WTC11 (cell line): Measurements from ENCODE around the gene LYZL2. TPM values are rescaled to one million over a fixed set of nuclear protein-coding genes. Genes with fewer than 3 reads are reported as not detected.

ENCODE experiments used
- ATAC-seq: fragments of 200-7000 bp; cut with Tn5 transposase; 2 replicates; pipeline ENCODE4 v1.10.0; 2021; ENCODE audit warnings: mild to moderate bottlenecking, moderate library complexity
- CTCF ChIA-PET: fragments of 300-600 bp; sonication (Branson Sonifier 250); formaldehyde crosslinking; loops from one replicate; lab custom pipeline; 2021; ENCODE audit warnings: antibody characterized with exemption; lab: Charles Lee
- POLR2A ChIA-PET: fragments of 350-600 bp; sonication (Branson Sonifier 250); formaldehyde crosslinking; loops from one replicate; lab custom pipeline; 2021; ENCODE audit warnings: antibody characterized with exemption; lab: Charles Lee
- DNase-seq: peaks from one replicate; pipeline ENCODE4 v3.0.0; 2021; ENCODE audit warnings: low spot score
- H3K27ac Mint-ChIP-seq: 2 replicates; pipeline ENCODE4 v1.8.0; 2021; ENCODE audit warnings: mixed read lengths
- H3K27me3 Mint-ChIP-seq: 2 replicates; pipeline ENCODE4 v1.8.0; 2021; ENCODE audit warnings: low read depth, mild to moderate bottlenecking, moderate library complexity, mixed read lengths
- H3K36me3 Mint-ChIP-seq: 2 replicates; pipeline ENCODE4 v1.8.0; 2021; ENCODE audit warnings: mixed read lengths
- H3K4me1 Mint-ChIP-seq: 2 replicates; pipeline ENCODE4 v1.8.0; 2022; ENCODE audit warnings: mixed read lengths
- H3K4me3 Mint-ChIP-seq: 2 replicates; pipeline ENCODE4 v1.8.0; 2021; ENCODE audit warnings: mild to moderate bottlenecking, moderate library complexity, mixed read lengths
- H3K9me3 Mint-ChIP-seq: 2 replicates; pipeline ENCODE4 v1.8.0; 2021; ENCODE audit warnings: mixed read lengths
- E2F4 ChIP-seq: sonication (generic); formaldehyde crosslinking; IDR thresholded peaks from 2 replicates; pipeline ENCODE4 v1.8.1; 2022; ENCODE audit warnings: low read depth, mild to moderate bottlenecking, moderate library complexity, missing genetic modification reagents, borderline replicate concordance
- ELF4 ChIP-seq: sonication (generic); formaldehyde crosslinking; IDR thresholded peaks from 2 replicates; pipeline ENCODE4 v1.8.1; 2022; ENCODE audit warnings: low read depth, mild to moderate bottlenecking, moderate library complexity, missing genetic modification reagents
- ESRRA ChIP-seq: sonication (generic); formaldehyde crosslinking; IDR thresholded peaks from 2 replicates; pipeline ENCODE4 v1.8.1; 2022; ENCODE audit warnings: mild to moderate bottlenecking, missing genetic modification reagents, borderline replicate concordance
- FOXK1 ChIP-seq: sonication (generic); formaldehyde crosslinking; IDR thresholded peaks from 2 replicates; pipeline ENCODE4 v1.8.0; 2022; ENCODE audit warnings: mild to moderate bottlenecking, moderate library complexity, missing genetic modification reagents
- FOXP1 ChIP-seq: sonication (generic); formaldehyde crosslinking; IDR thresholded peaks from 2 replicates; pipeline ENCODE4 v1.8.0; 2022; ENCODE audit warnings: missing genetic modification reagents, mild to moderate bottlenecking, moderate library complexity, borderline replicate concordance
- FOXP4 ChIP-seq: sonication (generic); formaldehyde crosslinking; IDR thresholded peaks from 2 replicates; pipeline ENCODE4 v1.8.0; 2022; ENCODE audit warnings: mild to moderate bottlenecking, missing genetic modification reagents
- GRHL2 ChIP-seq: fragments of 250-450 bp; sonication (Bioruptor Pico); IDR thresholded peaks from 2 replicates; pipeline ENCODE4 v1.8.0; 2022; ENCODE audit warnings: mild to moderate bottlenecking, moderate library complexity; ENCODE audit not compliant: insufficient replicate concordance, severe bottlenecking
- HMGXB4 ChIP-seq: sonication (generic); formaldehyde crosslinking; IDR thresholded peaks from 2 replicates; pipeline ENCODE4 v1.8.1; 2023; ENCODE audit warnings: mild to moderate bottlenecking, moderate library complexity, missing genetic modification reagents
- JUN ChIP-seq: sonication (generic); formaldehyde crosslinking; IDR thresholded peaks from 2 replicates; pipeline ENCODE4 v1.8.0; 2023; ENCODE audit warnings: mild to moderate bottlenecking, missing genetic modification reagents
- KAT7 ChIP-seq: sonication (generic); formaldehyde crosslinking; IDR thresholded peaks from 2 replicates; pipeline ENCODE4 v1.8.1; 2023; ENCODE audit warnings: missing genetic modification reagents, mild to moderate bottlenecking, borderline replicate concordance
- MLX ChIP-seq: sonication (generic); formaldehyde crosslinking; IDR thresholded peaks from 2 replicates; pipeline ENCODE4 v1.8.1; 2023; ENCODE audit warnings: mild to moderate bottlenecking, missing genetic modification reagents, moderate library complexity
- MYBL2 ChIP-seq: sonication (generic); formaldehyde crosslinking; IDR thresholded peaks from 2 replicates; pipeline ENCODE4 v1.8.1; 2023; ENCODE audit warnings: mild to moderate bottlenecking, moderate library complexity, missing genetic modification reagents
- NR1H2 ChIP-seq: sonication (generic); formaldehyde crosslinking; IDR thresholded peaks from 2 replicates; pipeline ENCODE4 v1.9.0; 2021; ENCODE audit warnings: mild to moderate bottlenecking, moderate library complexity, missing genetic modification reagents
- NR2C2 ChIP-seq: sonication (generic); formaldehyde crosslinking; IDR thresholded peaks from 2 replicates; pipeline ENCODE4 v1.8.0; 2022; ENCODE audit warnings: mild to moderate bottlenecking, missing genetic modification reagents
- NR3C1 ChIP-seq: sonication (generic); formaldehyde crosslinking; conservative IDR thresholded peaks from 2 replicates; pipeline ENCODE4 v1.8.1; 2023; ENCODE audit warnings: low read depth, mild to moderate bottlenecking, missing genetic modification reagents
- RELA ChIP-seq: sonication (generic); formaldehyde crosslinking; IDR thresholded peaks from 2 replicates; pipeline ENCODE4 v1.8.1; 2022; ENCODE audit warnings: missing genetic modification reagents, mild to moderate bottlenecking, borderline replicate concordance
- SMAD4 ChIP-seq: sonication (generic); formaldehyde crosslinking; IDR thresholded peaks from 2 replicates; pipeline ENCODE4 v1.8.0; 2022; ENCODE audit warnings: mild to moderate bottlenecking, missing genetic modification reagents
- TEAD1 ChIP-seq: sonication (generic); formaldehyde crosslinking; IDR thresholded peaks from 2 replicates; pipeline ENCODE4 v1.8.0; 2022; ENCODE audit warnings: mild to moderate bottlenecking, missing genetic modification reagents
- TP53 ChIP-seq: sonication (generic); formaldehyde crosslinking; IDR thresholded peaks from 2 replicates; pipeline ENCODE4 v1.8.1; 2023; ENCODE audit warnings: mild to moderate bottlenecking, missing genetic modification reagents
- USF1 ChIP-seq: sonication (generic); formaldehyde crosslinking; IDR thresholded peaks from 2 replicates; pipeline ENCODE4 v1.8.0; 2022; ENCODE audit warnings: mild to moderate bottlenecking, missing genetic modification reagents
- ZMAT4 ChIP-seq: fragments of 250-450 bp; sonication (Bioruptor Pico); IDR thresholded peaks from 2 replicates; pipeline ENCODE4 v1.9.0; 2021; ENCODE audit warnings: mild to moderate bottlenecking
- ZNF423 ChIP-seq: fragments of 250-450 bp; sonication (Bioruptor Pico); IDR thresholded peaks from 2 replicates; pipeline ENCODE4 v2.1.2; 2022; ENCODE audit warnings: mild to moderate bottlenecking, moderate library complexity
- ZNF671 ChIP-seq: fragments of 250-450 bp; sonication (Bioruptor Pico); IDR thresholded peaks from 2 replicates; pipeline ENCODE4 v1.8.0; 2021; ENCODE audit warnings: mild to moderate bottlenecking
- total RNA-seq: library from RNA; stranded (reverse); gene quantifications from 3 replicates; pipeline ENCODE4 v1.2.3, GENCODE V29; 2021
- TF ChIP-seq, protein P1 (sequence below): fragments of 250-450 bp; sonication (Bioruptor Pico); IDR thresholded peaks from 2 replicates; pipeline ENCODE4 v1.9.0; 2021; ENCODE audit warnings: mild to moderate bottlenecking

Gene LYZL2
- total RNA-seq, 1 experiment from 2014 or later: not detected

DNA sequence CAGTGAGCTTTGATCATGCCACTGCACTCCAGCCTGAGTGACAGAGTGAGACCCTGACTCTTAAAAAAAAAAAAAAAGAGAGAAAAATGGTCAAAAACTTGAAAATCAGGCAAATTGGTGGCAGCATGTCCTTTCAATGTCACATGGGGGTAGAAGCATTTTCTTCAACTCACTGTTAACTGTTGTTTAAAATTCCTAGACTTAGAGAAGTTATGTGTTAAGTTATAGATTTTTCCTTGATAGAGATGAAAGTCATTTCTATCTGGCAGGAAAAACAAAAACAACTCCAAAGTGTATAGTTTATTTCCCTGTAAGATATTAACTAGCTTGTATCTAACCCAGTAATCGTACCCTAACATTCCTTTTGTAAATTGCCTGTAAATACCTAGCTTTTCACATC lies 26.8 kb downstream of the LYZL2 start (continued):
- no peak for TF ChIP-seq GRHL2 (CRISPR knock-in tag)
- TF ChIP-seq JUN (CRISPR knock-in tag): no peak

- Mint-ChIP-seq H3K9me3 (peaks cover 5% of the 10 kb centered on the region), H3K27ac (no peak overlapping the region), H3K4me3 (no peak overlapping the region)
- TF ChIP-seq USF1 (no peak), ESRRA (CRISPR knock-in tag) (no peak), NR3C1 (no peak), MLX (no peak), NR1H2 (no peak), ZMAT4 (no peak), FOXP1 (no peak), FOXK1 (CRISPR knock-in tag) (no peak), KAT7 (CRISPR knock-in tag) (no peak), TP53 (CRISPR knock-in tag) (no peak), TEAD1 (CRISPR knock-in tag) (no peak), E2F4 (no peak), ZNF671 (CRISPR knock-in tag) (no peak), JUN (CRISPR knock-in tag) (no peak), MYBL2 (CRISPR knock-in tag) (no peak), ELF4 (no peak), SMAD4 (CRISPR knock-in tag) (no peak), HMGXB4 (CRISPR knock-in tag) (no peak), GRHL2 (CRISPR knock-in tag) (no peak)
- TF ChIP-seq, all 79 proteins: peak for 0
- Mint-ChIP-seq H3K36me3 (no peaks in the 10 kb centered on the region), H3K27me3 (peaks cover 63% of the 10 kb centered on the region), H3K4me1 (peaks cover 41% of the 10 kb centered on the region)
- ChIA-PET POLR2A (interaction anchor here (0.6 kb wide), 1 partner anchor 1611 kb away, joined by 4 read pairs; no protein-coding TSS in a partner anchor), CTCF (interaction anchor here (0.6 to 2.2 kb wide), 3 partner anchors 18 to 87 kb away, joined by 3 to 7 read pairs (median 4); no protein-coding TSS in a partner anchor)
- DNase-seq (no peak), ATAC-seq (no peak)
Observed at GRCh38 chr10:30600005-30600404, 29.5 kb downstream of the LYZL2 start.

GRCh38 chr10:30598105-30598776 lies 31.3 kb downstream of the LYZL2 start:
- H3K36me3 Mint-ChIP-seq: no peaks in the 10 kb centered on the region
- DNase-seq: no peak
- peaks cover 74% of the 10 kb centered on the region for H3K27me3 Mint-ChIP-seq
- ChIA-PET CTCF (no interaction called here), POLR2A (no interaction called here)
- TF ChIP-seq NR2C2 (CRISPR knock-in tag) (no peak), MYBL2 (CRISPR knock-in tag) (no peak), ZNF423 (no peak), RELA (CRISPR knock-in tag) (no peak), ELF4 (no peak), FOXP4 (CRISPR knock-in tag) (no peak)
- TF ChIP-seq, protein P1, sequence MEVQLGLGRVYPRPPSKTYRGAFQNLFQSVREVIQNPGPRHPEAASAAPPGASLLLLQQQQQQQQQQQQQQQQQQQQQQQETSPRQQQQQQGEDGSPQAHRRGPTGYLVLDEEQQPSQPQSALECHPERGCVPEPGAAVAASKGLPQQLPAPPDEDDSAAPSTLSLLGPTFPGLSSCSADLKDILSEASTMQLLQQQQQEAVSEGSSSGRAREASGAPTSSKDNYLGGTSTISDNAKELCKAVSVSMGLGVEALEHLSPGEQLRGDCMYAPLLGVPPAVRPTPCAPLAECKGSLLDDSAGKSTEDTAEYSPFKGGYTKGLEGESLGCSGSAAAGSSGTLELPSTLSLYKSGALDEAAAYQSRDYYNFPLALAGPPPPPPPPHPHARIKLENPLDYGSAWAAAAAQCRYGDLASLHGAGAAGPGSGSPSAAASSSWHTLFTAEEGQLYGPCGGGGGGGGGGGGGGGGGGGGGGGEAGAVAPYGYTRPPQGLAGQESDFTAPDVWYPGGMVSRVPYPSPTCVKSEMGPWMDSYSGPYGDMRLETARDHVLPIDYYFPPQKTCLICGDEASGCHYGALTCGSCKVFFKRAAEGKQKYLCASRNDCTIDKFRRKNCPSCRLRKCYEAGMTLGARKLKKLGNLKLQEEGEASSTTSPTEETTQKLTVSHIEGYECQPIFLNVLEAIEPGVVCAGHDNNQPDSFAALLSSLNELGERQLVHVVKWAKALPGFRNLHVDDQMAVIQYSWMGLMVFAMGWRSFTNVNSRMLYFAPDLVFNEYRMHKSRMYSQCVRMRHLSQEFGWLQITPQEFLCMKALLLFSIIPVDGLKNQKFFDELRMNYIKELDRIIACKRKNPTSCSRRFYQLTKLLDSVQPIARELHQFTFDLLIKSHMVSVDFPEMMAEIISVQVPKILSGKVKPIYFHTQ (CRISPR knock-in tag): no peak
- H3K9me3 Mint-ChIP-seq: no peaks in the 10 kb centered on the region
- H3K27ac Mint-ChIP-seq: no peak overlapping the region
- ATAC-seq: no peak
- no peak overlapping the region for H3K4me3 Mint-ChIP-seq
- peaks cover 44% of the 10 kb centered on the region for H3K4me1 Mint-ChIP-seq
